Measurements from ENCODE around the gene SIGLEC7.

The SIGLEC7 gene

DNA sequence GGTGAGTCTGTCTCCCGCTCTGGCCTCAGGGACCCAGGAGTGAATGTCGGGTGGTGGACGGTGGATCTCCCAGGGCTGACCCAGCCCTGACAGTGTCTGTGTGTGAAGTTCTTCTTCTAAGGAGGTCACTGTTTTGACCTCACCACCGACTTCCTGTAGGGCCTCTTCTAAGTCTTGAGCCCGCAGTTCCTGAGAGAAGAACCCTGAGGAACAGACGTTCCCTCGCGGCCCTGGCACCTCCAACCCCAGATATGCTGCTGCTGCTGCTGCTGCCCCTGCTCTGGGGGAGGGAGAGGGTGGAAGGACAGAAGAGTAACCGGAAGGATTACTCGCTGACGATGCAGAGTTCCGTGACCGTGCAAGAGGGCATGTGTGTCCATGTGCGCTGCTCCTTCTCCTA is at the start of gene SIGLEC7:
TSS of gene SIGLEC7 (plus strand) at position 183 of the 400 bp plus-strand sequence. CDS start at position 252, 69 bp downstream.
- no peak within 1 kb of the TSS for H3K27ac ChIP-seq (ENCODE audit: low read length)
- no peaks in the 10 kb centered on the region for H3K27me3 ChIP-seq (ENCODE audit: insufficient read depth, low read length)
- H3K9me3 ChIP-seq (ENCODE audit: insufficient read depth, low read depth, low read length), result no peaks in the 10 kb centered on the region
- no peak within 1 kb of the TSS for H3K9ac ChIP-seq (ENCODE audit: low read depth, low read length)
- H3K36me3 ChIP-seq (ENCODE audit: insufficient read depth, low read depth, low read length), result no peaks in the 10 kb centered on the region
- H3K4me3 ChIP-seq (ENCODE audit: low read length), result no peak within 1 kb of the TSS
- H3K4me1 ChIP-seq (ENCODE audit: insufficient read depth, low read length), result peaks cover 4% of the 10 kb centered on the region; the same call in 1 of the 2 replicates

DNA sequence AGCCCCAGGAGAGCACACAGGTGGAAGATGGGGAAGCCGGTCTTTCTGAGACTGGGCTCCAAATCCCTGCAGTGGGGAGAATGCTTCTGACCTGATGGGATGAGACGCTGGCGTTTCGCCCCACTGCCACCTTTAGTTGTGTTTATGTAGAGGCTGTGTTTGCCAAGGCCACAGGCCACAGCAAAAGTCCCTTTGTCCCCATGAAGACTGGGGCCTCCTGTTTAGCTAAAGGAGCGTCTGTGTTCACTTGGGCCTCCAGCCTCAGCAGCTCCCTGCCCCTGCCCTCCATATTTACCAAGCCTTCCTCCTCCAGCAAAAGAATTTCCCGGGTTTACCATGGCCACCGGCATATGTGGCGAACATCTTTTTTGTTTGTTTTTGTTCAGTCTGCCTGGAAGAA is 49.0 kb upstream of the SIGLEC7 start:
- no peak overlapping the region for H3K9ac ChIP-seq (ENCODE audit: low read depth, low read length)
- H3K36me3 ChIP-seq (ENCODE audit: insufficient read depth, low read depth, low read length), result no peaks in the 10 kb centered on the region
- no peaks in the 10 kb centered on the region for H3K27me3 ChIP-seq (ENCODE audit: insufficient read depth, low read length)
- H3K9me3 ChIP-seq (ENCODE audit: insufficient read depth, low read depth, low read length), result no peaks in the 10 kb centered on the region
- H3K4me3 ChIP-seq (ENCODE audit: low read length), result no peak overlapping the region
- H3K27ac ChIP-seq (ENCODE audit: low read length), result no peak overlapping the region
- peaks cover 4% of the 10 kb centered on the region; the same call in 1 of the 2 replicates for H3K4me1 ChIP-seq (ENCODE audit: insufficient read depth, low read length)

DNA sequence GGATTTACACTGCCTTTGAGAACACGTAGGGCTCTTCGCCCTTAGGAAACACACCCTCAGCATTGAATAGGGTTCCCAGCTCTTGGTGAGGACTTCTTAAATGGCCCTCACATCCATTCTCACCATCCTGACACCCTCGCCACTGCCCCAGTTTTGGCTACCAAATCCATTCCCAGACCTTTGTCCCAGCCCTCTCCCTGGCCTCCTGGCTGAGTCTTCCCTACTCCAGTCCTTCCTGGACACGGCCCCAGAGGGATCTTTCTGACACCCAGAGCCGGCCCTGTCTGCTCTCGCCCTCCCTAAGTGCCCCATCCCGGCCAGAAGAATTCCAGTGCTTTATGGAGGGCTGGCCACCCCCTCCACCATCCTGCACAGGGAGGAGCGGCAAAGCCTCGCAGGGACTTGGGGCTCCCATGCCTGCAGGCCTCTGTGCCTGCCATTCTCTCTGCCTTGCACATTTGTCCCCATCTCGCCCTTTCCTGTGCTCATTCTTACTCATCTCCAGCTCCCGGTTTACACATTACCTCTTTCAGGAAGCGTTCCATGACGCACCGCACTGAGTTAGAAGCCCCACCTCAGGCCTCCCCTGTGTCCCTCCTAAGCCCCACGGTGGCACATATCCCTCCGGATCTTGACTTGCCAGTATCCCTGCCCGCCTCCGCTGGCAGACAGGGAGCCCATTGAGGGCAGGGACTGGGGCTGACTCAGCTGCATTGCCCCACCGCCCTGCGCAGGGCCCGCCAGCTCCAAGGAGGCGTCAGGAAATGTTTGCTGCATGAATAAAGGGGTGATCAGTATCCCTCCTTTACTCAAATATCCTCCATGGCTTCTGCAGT is 48.4 kb upstream of the SIGLEC7 start:
- H3K4me1 ChIP-seq (ENCODE audit: insufficient read depth, low read length), result peaks cover 4% of the 10 kb centered on the region; the same call in 1 of the 2 replicates
- no peak overlapping the region for H3K27ac ChIP-seq (ENCODE audit: low read length)
- no peaks in the 10 kb centered on the region for H3K27me3 ChIP-seq (ENCODE audit: insufficient read depth, low read length)
- no peaks in the 10 kb centered on the region for H3K9me3 ChIP-seq (ENCODE audit: insufficient read depth, low read depth, low read length)
- H3K4me3 ChIP-seq (ENCODE audit: low read length), result no peak overlapping the region
- H3K36me3 ChIP-seq (ENCODE audit: insufficient read depth, low read depth, low read length), result no peaks in the 10 kb centered on the region
- H3K9ac ChIP-seq (ENCODE audit: low read depth, low read length), result no peak overlapping the region

- Histone ChIP-seq H3K36me3 (ENCODE audit: insufficient read depth, low read depth, low read length) (no peaks in the 10 kb centered on the region), H3K9me3 (ENCODE audit: insufficient read depth, low read depth, low read length) (no peaks in the 10 kb centered on the region), H3K27me3 (ENCODE audit: insufficient read depth, low read length) (no peaks in the 10 kb centered on the region), H3K27ac (ENCODE audit: low read length) (no peak overlapping the region), H3K4me3 (ENCODE audit: low read length) (no peak overlapping the region), H3K9ac (ENCODE audit: low read depth, low read length) (no peak overlapping the region), H3K4me1 (ENCODE audit: insufficient read depth, low read length) (peaks cover 4% of the 10 kb centered on the region; the same call in 1 of the 2 replicates)
Measured at GRCh38 chr19:51094696-51095279, 47.3 kb upstream of the SIGLEC7 start.

- Histone ChIP-seq H3K27ac (ENCODE audit: low read length) (no peak overlapping the region), H3K4me1 (ENCODE audit: insufficient read depth, low read length) (peaks cover 4% of the 10 kb centered on the region; the same call in 1 of the 2 replicates), H3K9me3 (ENCODE audit: insufficient read depth, low read depth, low read length) (no peaks in the 10 kb centered on the region), H3K4me3 (ENCODE audit: low read length) (no peak overlapping the region), H3K36me3 (ENCODE audit: insufficient read depth, low read depth, low read length) (no peaks in the 10 kb centered on the region; the same call in 1 of the 2 replicates), H3K27me3 (ENCODE audit: insufficient read depth, low read length) (no peaks in the 10 kb centered on the region), H3K9ac (ENCODE audit: low read depth, low read length) (no peak overlapping the region)
Measured at GRCh38 chr19:51096473-51097165, 45.5 kb upstream of the SIGLEC7 start.

- Histone ChIP-seq H3K27ac (ENCODE audit: low read length) (no peak overlapping the region), H3K4me3 (ENCODE audit: low read length) (no peak overlapping the region), H3K27me3 (ENCODE audit: insufficient read depth, low read length) (no peaks in the 10 kb centered on the region), H3K9me3 (ENCODE audit: insufficient read depth, low read depth, low read length) (no peaks in the 10 kb centered on the region), H3K4me1 (ENCODE audit: insufficient read depth, low read length) (peaks cover 4% of the 10 kb centered on the region; the same call in 1 of the 2 replicates), H3K9ac (ENCODE audit: low read depth, low read length) (no peak overlapping the region), H3K36me3 (ENCODE audit: insufficient read depth, low read depth, low read length) (no peaks in the 10 kb centered on the region; the same call in 1 of the 2 replicates)
Measured at GRCh38 chr19:51097166-51097738, 44.8 kb upstream of the SIGLEC7 start.

DNA sequence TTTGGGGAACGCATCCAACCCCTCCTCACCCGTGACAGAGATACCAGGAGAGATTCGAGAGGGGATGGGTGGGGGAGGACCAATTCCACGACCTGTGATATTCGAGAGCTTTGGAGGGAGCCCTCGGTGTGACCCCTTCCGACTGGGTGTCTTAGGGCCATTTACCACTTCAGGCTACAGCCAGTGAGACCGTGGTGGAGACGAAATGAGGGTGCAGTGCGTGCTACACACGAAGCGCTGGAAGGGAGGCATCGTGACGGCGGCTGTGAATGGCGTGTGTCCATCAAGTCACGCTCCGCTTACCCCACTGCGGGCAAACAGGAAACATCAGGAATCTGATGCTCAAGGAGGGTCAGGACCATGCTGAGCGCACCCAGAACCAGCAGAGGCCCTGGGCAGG is 44.3 kb upstream of the SIGLEC7 start:
- no peak overlapping the region for H3K27ac ChIP-seq (ENCODE audit: low read length)
- H3K9me3 ChIP-seq (ENCODE audit: insufficient read depth, low read depth, low read length), result no peaks in the 10 kb centered on the region
- H3K4me3 ChIP-seq (ENCODE audit: low read length), result no peak overlapping the region
- peaks cover 1% of the 10 kb centered on the region; the same call in 1 of the 2 replicates for H3K36me3 ChIP-seq (ENCODE audit: insufficient read depth, low read depth, low read length)
- no peak overlapping the region for H3K9ac ChIP-seq (ENCODE audit: low read depth, low read length)
- peaks cover 4% of the 10 kb centered on the region; the same call in 1 of the 2 replicates for H3K4me1 ChIP-seq (ENCODE audit: insufficient read depth, low read length)
- H3K27me3 ChIP-seq (ENCODE audit: insufficient read depth, low read length), result no peaks in the 10 kb centered on the region

GRCh38 chr19:51098365-51099046 is 43.6 kb upstream of the SIGLEC7 start:
- Histone ChIP-seq H3K9ac (ENCODE audit: low read depth, low read length) (no peak overlapping the region), H3K9me3 (ENCODE audit: insufficient read depth, low read depth, low read length) (no peaks in the 10 kb centered on the region), H3K27me3 (ENCODE audit: insufficient read depth, low read length) (no peaks in the 10 kb centered on the region), H3K4me3 (ENCODE audit: low read length) (no peak overlapping the region), H3K36me3 (ENCODE audit: insufficient read depth, low read depth, low read length) (peaks cover 5% of the 10 kb centered on the region; the same call in 1 of the 2 replicates), H3K27ac (ENCODE audit: low read length) (no peak overlapping the region), H3K4me1 (ENCODE audit: insufficient read depth, low read length) (peaks cover 4% of the 10 kb centered on the region; the same call in 1 of the 2 replicates)

GRCh38 chr19:51099047-51099382 is 43.1 kb upstream of the SIGLEC7 start:
- H3K27me3 ChIP-seq (ENCODE audit: insufficient read depth, low read length), result no peaks in the 10 kb centered on the region
- peaks cover 9% of the 10 kb centered on the region; the same call in 1 of the 2 replicates for H3K36me3 ChIP-seq (ENCODE audit: insufficient read depth, low read depth, low read length)
- H3K9ac ChIP-seq (ENCODE audit: low read depth, low read length), result no peak overlapping the region
- H3K4me1 ChIP-seq (ENCODE audit: insufficient read depth, low read length), result peaks cover 4% of the 10 kb centered on the region; the same call in 1 of the 2 replicates
- no peak overlapping the region for H3K4me3 ChIP-seq (ENCODE audit: low read length)
- no peaks in the 10 kb centered on the region for H3K9me3 ChIP-seq (ENCODE audit: insufficient read depth, low read depth, low read length)
- no peak overlapping the region for H3K27ac ChIP-seq (ENCODE audit: low read length)

DNA sequence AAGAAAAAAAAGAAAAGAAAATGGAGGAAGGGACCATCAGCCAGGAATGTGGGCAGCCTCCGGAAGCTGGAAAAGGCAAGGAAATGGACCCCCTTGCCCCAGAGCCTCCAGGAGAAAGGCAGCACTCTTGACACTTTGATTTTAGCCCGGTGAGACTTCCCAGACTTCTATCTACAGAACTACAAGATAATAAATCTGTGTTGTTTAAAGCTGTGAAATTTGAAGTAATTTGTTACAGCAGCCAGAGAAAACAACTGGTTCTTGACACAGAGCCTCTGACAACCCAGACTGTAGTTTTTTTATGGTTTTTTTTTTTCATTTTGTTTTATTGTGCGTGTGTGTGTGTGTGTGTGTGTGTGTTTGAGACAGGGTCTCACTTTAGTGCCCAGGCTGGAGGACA is 41.5 kb upstream of the SIGLEC7 start:
- H3K4me1 ChIP-seq (ENCODE audit: insufficient read depth, low read length), result no peaks in the 10 kb centered on the region
- H3K4me3 ChIP-seq (ENCODE audit: low read length), result no peak overlapping the region
- no peak overlapping the region for H3K9ac ChIP-seq (ENCODE audit: low read depth, low read length)
- H3K9me3 ChIP-seq (ENCODE audit: insufficient read depth, low read depth, low read length), result no peaks in the 10 kb centered on the region
- no peaks in the 10 kb centered on the region for H3K27me3 ChIP-seq (ENCODE audit: insufficient read depth, low read length)
- H3K36me3 ChIP-seq (ENCODE audit: insufficient read depth, low read depth, low read length), result peaks cover 11% of the 10 kb centered on the region; the same call in 1 of the 2 replicates
- H3K27ac ChIP-seq (ENCODE audit: low read length), result no peak overlapping the region
